CD4-positive, alpha-beta T cell treated with Interleukin-4 for 4 hours (primary cell): Measurements from ENCODE around the gene GNPAT.
"Not testable (repeated sequence)": the region's sequence is repeated elsewhere in the genome, so short reads cannot be mapped to it uniquely, and the experiment has no call there.

Source experiments
- DNase-seq: peaks from one replicate; pipeline ENCODE4 v3.0.0-alpha.2; 2020

The GNPAT gene

GRCh38 chr1:231240883-231241735, at the start of gene GNPAT:
Gene GNPAT, plus strand, starts transcription at chr1:231241212. Its CDS starts 167 bp downstream, at chr1:231241379.
- peak; percentile 87 for DNase-seq

- DNase-seq, result no peak
Measured at GRCh38 chr1:231192620-231193163, 48.3 kb upstream of the GNPAT start.

GRCh38 chr1:231193710-231194340, 47.2 kb upstream of the GNPAT start:
- no peak for DNase-seq

GRCh38 chr1:231194476-231194842, 46.6 kb upstream of the GNPAT start:
- no peak for DNase-seq

- DNase-seq, result no peak
Measured at GRCh38 chr1:231194843-231195516, 46.0 kb upstream of the GNPAT start.

GRCh38 chr1:231196307-231196706, 44.7 kb upstream of the GNPAT start:
- no peak for DNase-seq

GRCh38 chr1:231196728-231197127, 44.3 kb upstream of the GNPAT start:
- no peak for DNase-seq

GRCh38 chr1:231199868-231200267, 41.1 kb upstream of the GNPAT start:
- DNase-seq, result no peak

GRCh38 chr1:231200388-231201031, 40.5 kb upstream of the GNPAT start:
- DNase-seq, result no peak

- no peak for DNase-seq
Measured at GRCh38 chr1:231201375-231201978, 39.5 kb upstream of the GNPAT start.

GRCh38 chr1:231201979-231202633, 38.9 kb upstream of the GNPAT start:
- DNase-seq, result no peak

- no peak for DNase-seq
Measured at GRCh38 chr1:231203259-231204057, 37.6 kb upstream of the GNPAT start.

- DNase-seq, result no peak
Measured at GRCh38 chr1:231206856-231207255, 34.2 kb upstream of the GNPAT start.

GRCh38 chr1:231207437-231207836, 33.6 kb upstream of the GNPAT start:
- no peak for DNase-seq

GRCh38 chr1:231208980-231209379, 32.0 kb upstream of the GNPAT start:
- DNase-seq, result no peak

GRCh38 chr1:231209531-231209930, 31.5 kb upstream of the GNPAT start:
- no peak for DNase-seq

GRCh38 chr1:231210126-231210525, 30.9 kb upstream of the GNPAT start:
- DNase-seq, result no peak

- peak; percentile 88 for DNase-seq
Measured at GRCh38 chr1:231211005-231211857, 29.8 kb upstream of the GNPAT start.

GRCh38 chr1:231212301-231212700, 28.7 kb upstream of the GNPAT start:
- DNase-seq, result not testable (repeated sequence)
